Ishikawa (cell line): ENCODE results near the gene USP32.

Experiments
- CEBPB ChIP-seq: IDR thresholded peaks from 2 replicates; pipeline ENCODE4 v1.6.1; 2012
- CREB1 ChIP-seq: IDR thresholded peaks from 2 replicates; pipeline ENCODE4 v1.6.1; 2012; ENCODE audit warnings: low read depth
- EGR1 ChIP-seq: IDR thresholded peaks from 2 replicates; pipeline ENCODE4 v1.6.1; 2012
- EP300 ChIP-seq: IDR thresholded peaks from 2 replicates; pipeline ENCODE4 v1.6.1; 2012; ENCODE audit warnings: borderline replicate concordance
- FOXM1 ChIP-seq: IDR thresholded peaks from 2 replicates; pipeline ENCODE4 v1.6.1; 2012; ENCODE audit warnings: low read depth, borderline replicate concordance
- MAX ChIP-seq: IDR thresholded peaks from 2 replicates; pipeline ENCODE4 v1.6.1; 2012
- NFIC ChIP-seq: IDR thresholded peaks from 2 replicates; pipeline ENCODE4 v1.6.1; 2012
- RAD21 ChIP-seq: IDR thresholded peaks from 2 replicates; pipeline ENCODE4 v1.6.1; 2012; ENCODE audit warnings: low read depth
- REST ChIP-seq: IDR thresholded peaks from 2 replicates; pipeline ENCODE4 v1.6.1; 2012; ENCODE audit warnings: low read depth, mild to moderate bottlenecking
- TAF1 ChIP-seq: IDR thresholded peaks from 2 replicates; pipeline ENCODE4 v1.6.1; 2012; ENCODE audit warnings: low read depth, mild to moderate bottlenecking
- TCF12 ChIP-seq: IDR thresholded peaks from 2 replicates; pipeline ENCODE4 v1.6.1; 2012; ENCODE audit warnings: low read depth
- TEAD4 ChIP-seq: IDR thresholded peaks from 2 replicates; pipeline ENCODE4 v1.6.1; 2012
- USF1 ChIP-seq: IDR thresholded peaks from 2 replicates; pipeline ENCODE4 v1.6.1; 2012
- YY1 ChIP-seq: IDR thresholded peaks from 2 replicates; pipeline ENCODE4 v1.6.1; 2012; ENCODE audit warnings: low read depth
- ZBTB7A ChIP-seq: IDR thresholded peaks from 2 replicates; pipeline ENCODE4 v1.6.1; 2012; ENCODE audit warnings: low read depth

USP32 gene

GRCh38 chr17:60412701-60413100 is 20.8 kb upstream of the USP32 start:
- no peak for TF ChIP-seq YY1
- TF ChIP-seq TEAD4: no peak
- no peak for TF ChIP-seq FOXM1
- no peak for TF ChIP-seq REST
- TF ChIP-seq CEBPB: no peak

- TF ChIP-seq YY1 (no peak), EP300 (no peak), ZBTB7A (no peak), REST (no peak), USF1 (no peak), TCF12 (no peak)
Measured at GRCh38 chr17:60410001-60410400, 18.1 kb upstream of the USP32 start.

GRCh38 chr17:60406887-60407286 is 15.0 kb upstream of the USP32 start:
- TF ChIP-seq RAD21: no peak
- no peak for TF ChIP-seq YY1
- TF ChIP-seq ZBTB7A: no peak
- no peak for TF ChIP-seq NFIC
- TF ChIP-seq TAF1: no peak
- no peak for TF ChIP-seq REST
- TF ChIP-seq MAX: no peak
- no peak for TF ChIP-seq USF1
- no peak for TF ChIP-seq EGR1
- no peak for TF ChIP-seq CREB1
- no peak for TF ChIP-seq EP300
- TF ChIP-seq TEAD4: no peak
- no peak for TF ChIP-seq TCF12
- no peak for TF ChIP-seq FOXM1
- no peak for TF ChIP-seq CEBPB

- TF ChIP-seq USF1: no peak
- no peak for TF ChIP-seq CEBPB
- TF ChIP-seq EP300: no peak
- no peak for TF ChIP-seq YY1
- no peak for TF ChIP-seq FOXM1
- TF ChIP-seq MAX: no peak
- no peak for TF ChIP-seq ZBTB7A
- no peak for TF ChIP-seq CREB1
- no peak for TF ChIP-seq NFIC
- no peak for TF ChIP-seq TEAD4
- TF ChIP-seq TAF1: no peak
- TF ChIP-seq EGR1: no peak
- TF ChIP-seq TCF12: no peak
- TF ChIP-seq REST: no peak
- TF ChIP-seq RAD21: no peak
Measured at GRCh38 chr17:60403962-60404361, 12.0 kb upstream of the USP32 start.
